Ishikawa (cell line): ENCODE measurements around the gene RABGAP1.

Experiments used
- EP300 ChIP-seq: IDR thresholded peaks from 2 replicates; pipeline ENCODE4 v1.6.1; 2012; ENCODE audit warnings: borderline replicate concordance
- FOXM1 ChIP-seq: IDR thresholded peaks from 2 replicates; pipeline ENCODE4 v1.6.1; 2012; ENCODE audit warnings: low read depth, borderline replicate concordance
- RAD21 ChIP-seq: IDR thresholded peaks from 2 replicates; pipeline ENCODE4 v1.6.1; 2012; ENCODE audit warnings: low read depth
- TF ChIP-seq, protein P1 (sequence below): IDR thresholded peaks from 2 replicates; pipeline ENCODE4 v1.6.1; 2012

DNA sequence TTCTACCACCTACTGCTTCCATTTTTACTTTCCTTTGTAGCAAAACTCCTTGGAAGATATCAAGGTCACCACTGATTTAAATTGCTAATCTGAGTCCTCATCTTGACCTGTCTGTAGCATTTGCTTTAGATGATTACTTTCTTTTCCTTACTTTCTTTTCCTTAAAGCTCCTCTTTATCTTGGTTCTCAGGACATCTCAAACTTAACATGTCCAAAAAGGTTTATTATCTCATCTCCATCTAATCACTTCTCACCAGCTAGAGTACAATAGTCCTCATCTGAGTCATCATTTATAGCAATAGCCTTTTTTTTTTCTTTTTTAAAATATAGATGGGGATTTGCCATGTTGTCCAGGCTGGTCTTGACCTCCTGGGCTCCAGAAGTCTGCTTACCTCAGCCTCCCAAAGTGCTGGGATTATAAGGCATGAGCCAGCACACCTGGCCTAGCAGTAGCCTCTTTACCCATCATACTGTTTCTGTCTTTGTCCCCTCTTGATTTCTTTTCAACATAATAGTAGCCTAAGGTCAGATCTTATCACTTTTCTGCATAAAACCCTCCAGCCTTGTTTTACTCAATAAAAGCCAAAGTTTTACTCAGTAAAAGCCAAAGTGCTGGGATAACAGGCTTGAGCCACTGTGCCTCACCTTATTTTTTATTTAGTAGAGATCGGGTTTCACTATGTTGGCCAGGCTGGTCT lies 59.7 kb downstream of the RABGAP1 start:
- TF ChIP-seq EP300 (no peak), RAD21 (no peak), FOXM1 (no peak)
- TF ChIP-seq, protein P1, sequence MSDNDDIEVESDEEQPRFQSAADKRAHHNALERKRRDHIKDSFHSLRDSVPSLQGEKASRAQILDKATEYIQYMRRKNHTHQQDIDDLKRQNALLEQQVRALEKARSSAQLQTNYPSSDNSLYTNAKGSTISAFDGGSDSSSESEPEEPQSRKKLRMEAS = no peak
